T-helper 17 cell (primary cell): Measurements from ENCODE around the gene HMCN2. TPM values are rescaled to one million over a fixed set of nuclear protein-coding genes. Genes with fewer than 3 reads are reported as not detected.

ENCODE experiments used
- ATAC-seq: fragments of 150-1000 bp; cut with Tn5 transposase; 2 replicates; pipeline ENCODE4 v1.10.0; 2021; ENCODE audit warnings: mild to moderate bottlenecking, moderate library complexity
- DNase-seq, 3 donors: peaks; one replicate each; pipeline versions ENCODE4 v3.0.0 to v3.0.0-alpha.2; 2020 to 2021
- H3K9me3 ChIP-seq: one replicate; pipeline ENCODE4 v1.7.0; 2013; ENCODE audit warnings: low read length, mild to moderate bottlenecking; ENCODE audit not compliant: control insufficient read depth, poor library complexity, severe bottlenecking
- H3K27ac Mint-ChIP-seq: one replicate; pipeline ENCODE4 v1.8.0; 2022; ENCODE audit warnings: mild to moderate bottlenecking, moderate library complexity, mixed read lengths
- H3K27me3 Mint-ChIP-seq: one replicate; pipeline ENCODE4 v1.8.0; 2022; ENCODE audit warnings: mixed read lengths
- H3K36me3 Mint-ChIP-seq: one replicate; pipeline ENCODE4 v1.8.0; 2022; ENCODE audit warnings: low read depth, mixed read lengths
- H3K4me1 Mint-ChIP-seq: one replicate; pipeline ENCODE4 v1.8.0; 2022; ENCODE audit warnings: mild to moderate bottlenecking, mixed read lengths
- H3K4me3 Mint-ChIP-seq: one replicate; pipeline ENCODE4 v1.8.0; 2022; ENCODE audit warnings: mild to moderate bottlenecking, moderate library complexity, mixed read lengths
- total RNA-seq, 4 donors: library from RNA in 2 of 4; stranded (reverse) in 2 of 4; gene quantifications; one replicate each; pipeline ENCODE4 v1.2.3 and lab custom pipeline; 2022 to 2026

Gene HMCN2
- total RNA-seq, 2 donors from 2014 or later: 0.12 TPM; not detected in 1

GRCh38 chr9:130458027-130458803 is 192.7 kb downstream of the HMCN2 start:
- Mint-ChIP-seq H3K36me3 (no peaks in the 10 kb centered on the region), H3K4me1 (peaks cover 3% of the 10 kb centered on the region), H3K27ac (no peak overlapping the region), H3K4me3 (no peak overlapping the region), H3K27me3 (peaks cover 26% of the 10 kb centered on the region)
- ATAC-seq (no peak), DNase-seq (no peak)
- H3K9me3 ChIP-seq: no peaks in the 10 kb centered on the region

- Mint-ChIP-seq H3K27me3 (peaks cover 26% of the 10 kb centered on the region), H3K4me3 (no peak overlapping the region), H3K36me3 (no peaks in the 10 kb centered on the region), H3K27ac (no peak overlapping the region), H3K4me1 (peaks cover 3% of the 10 kb centered on the region)
- ATAC-seq (no peak), DNase-seq (no peak)
- no peaks in the 10 kb centered on the region for H3K9me3 ChIP-seq
These were observed 193.2 kb downstream of the HMCN2 start for GRCh38 chr9:130458804-130459067.

- H3K27me3 Mint-ChIP-seq: peaks cover 30% of the 10 kb centered on the region
- H3K4me3 Mint-ChIP-seq: no peak overlapping the region
- no peaks in the 10 kb centered on the region for H3K9me3 ChIP-seq
- no peak for DNase-seq
- no peak for ATAC-seq
- peaks cover 3% of the 10 kb centered on the region for H3K4me1 Mint-ChIP-seq
- H3K27ac Mint-ChIP-seq: no peak overlapping the region
- no peaks in the 10 kb centered on the region for H3K36me3 Mint-ChIP-seq
These were observed 193.6 kb downstream of the HMCN2 start for GRCh38 chr9:130459151-130459550.

- Mint-ChIP-seq H3K27ac (peak overlapping the region; percentile 9), H3K27me3 (peaks cover 31% of the 10 kb centered on the region), H3K36me3 (no peaks in the 10 kb centered on the region), H3K4me3 (peak overlapping the region; percentile 43), H3K4me1 (peaks cover 3% of the 10 kb centered on the region)
- no peak for ATAC-seq
- DNase-seq: no peak
- no peaks in the 10 kb centered on the region for H3K9me3 ChIP-seq
These were observed 194.5 kb downstream of the HMCN2 start for GRCh38 chr9:130459941-130460669.

- Mint-ChIP-seq H3K4me3 (no peak overlapping the region), H3K27me3 (peaks cover 34% of the 10 kb centered on the region), H3K36me3 (no peaks in the 10 kb centered on the region), H3K27ac (no peak overlapping the region), H3K4me1 (peaks cover 3% of the 10 kb centered on the region)
- H3K9me3 ChIP-seq: no peaks in the 10 kb centered on the region
- peak; percentile 59 for ATAC-seq
- peak; percentile 50 to 71 (median 64) for DNase-seq
These were observed 195.7 kb downstream of the HMCN2 start for GRCh38 chr9:130461218-130461630.

GRCh38 chr9:130461731-130462130 is 196.2 kb downstream of the HMCN2 start:
- H3K27ac Mint-ChIP-seq: no peak overlapping the region
- no peak overlapping the region for H3K4me3 Mint-ChIP-seq
- DNase-seq: no peak
- no peaks in the 10 kb centered on the region for H3K9me3 ChIP-seq
- ATAC-seq: no peak
- peaks cover 39% of the 10 kb centered on the region for H3K27me3 Mint-ChIP-seq
- peaks cover 3% of the 10 kb centered on the region for H3K4me1 Mint-ChIP-seq
- no peaks in the 10 kb centered on the region for H3K36me3 Mint-ChIP-seq

- H3K36me3 Mint-ChIP-seq: no peaks in the 10 kb centered on the region
- H3K9me3 ChIP-seq: no peaks in the 10 kb centered on the region
- no peak overlapping the region for H3K27ac Mint-ChIP-seq
- no peak overlapping the region for H3K4me3 Mint-ChIP-seq
- H3K4me1 Mint-ChIP-seq: peaks cover 3% of the 10 kb centered on the region
- ATAC-seq (no peak), DNase-seq (no peak)
- H3K27me3 Mint-ChIP-seq: peaks cover 50% of the 10 kb centered on the region
These were observed 197.4 kb downstream of the HMCN2 start for GRCh38 chr9:130462685-130463540.

- no peaks in the 10 kb centered on the region for H3K9me3 ChIP-seq
- Mint-ChIP-seq H3K4me3 (no peak overlapping the region), H3K27ac (no peak overlapping the region), H3K27me3 (peaks cover 51% of the 10 kb centered on the region), H3K4me1 (peaks cover 3% of the 10 kb centered on the region), H3K36me3 (no peaks in the 10 kb centered on the region)
- no peak for ATAC-seq
- no peak for DNase-seq
These were observed 198.5 kb downstream of the HMCN2 start for GRCh38 chr9:130463763-130464745.

- H3K4me3 Mint-ChIP-seq: no peak overlapping the region
- peaks cover 49% of the 10 kb centered on the region for H3K27me3 Mint-ChIP-seq
- H3K4me1 Mint-ChIP-seq: peaks cover 2% of the 10 kb centered on the region
- no peak overlapping the region for H3K27ac Mint-ChIP-seq
- no peak for ATAC-seq
- DNase-seq: no peak
- H3K36me3 Mint-ChIP-seq: no peaks in the 10 kb centered on the region
- H3K9me3 ChIP-seq: no peaks in the 10 kb centered on the region
These were observed 200.0 kb downstream of the HMCN2 start for GRCh38 chr9:130465383-130466096.

GRCh38 chr9:130466537-130467217 is 201.1 kb downstream of the HMCN2 start:
- ATAC-seq (no peak), DNase-seq (no peak)
- Mint-ChIP-seq H3K36me3 (no peaks in the 10 kb centered on the region), H3K4me1 (peaks cover 2% of the 10 kb centered on the region), H3K4me3 (no peak overlapping the region), H3K27ac (no peak overlapping the region), H3K27me3 (peaks cover 56% of the 10 kb centered on the region)
- no peaks in the 10 kb centered on the region for H3K9me3 ChIP-seq

GRCh38 chr9:130467316-130467715 is 201.8 kb downstream of the HMCN2 start:
- DNase-seq: no peak
- Mint-ChIP-seq H3K4me3 (no peak overlapping the region), H3K27me3 (peaks cover 60% of the 10 kb centered on the region), H3K27ac (no peak overlapping the region), H3K4me1 (peaks cover 2% of the 10 kb centered on the region), H3K36me3 (no peaks in the 10 kb centered on the region)
- no peaks in the 10 kb centered on the region for H3K9me3 ChIP-seq
- no peak for ATAC-seq
